GM19372 (cell line): ENCODE measurements around the gene SLC24A5.

Experiments
- ATAC-seq: cut with Tn5 transposase; IDR thresholded peaks from one replicate; pipeline ENCODE4 v1.9.1; 2021; ENCODE audit warnings: mild to moderate bottlenecking, low read depth, moderate library complexity; ENCODE audit not compliant: unreplicated experiment

SLC24A5 gene

GRCh38 chr15:48109856-48110531 is 10.8 kb upstream of the SLC24A5 start:
- ATAC-seq: no peak

- no peak for ATAC-seq
These were observed 8.5 kb upstream of the SLC24A5 start for GRCh38 chr15:48112242-48112641.

GRCh38 chr15:48119277-48119676 is 1.5 kb upstream of the SLC24A5 start:
- no peak for ATAC-seq

- no peak for ATAC-seq
These were observed 1.1 kb downstream of the SLC24A5 start for GRCh38 chr15:48121849-48122248.

GRCh38 chr15:48126667-48127355 is 6.0 kb downstream of the SLC24A5 start:
- ATAC-seq: no peak

GRCh38 chr15:48131324-48131723 is 10.5 kb downstream of the SLC24A5 start:
- ATAC-seq: no peak

GRCh38 chr15:48132874-48133273 is 12.1 kb downstream of the SLC24A5 start:
- no peak for ATAC-seq

GRCh38 chr15:48143856-48144255 is 23.1 kb downstream of the SLC24A5 start:
- no peak for ATAC-seq

GRCh38 chr15:48144889-48145288 is 24.1 kb downstream of the SLC24A5 start:
- ATAC-seq: no peak

GRCh38 chr15:48145923-48146322 is 25.1 kb downstream of the SLC24A5 start:
- no peak for ATAC-seq

- ATAC-seq: no peak
These were observed 26.6 kb downstream of the SLC24A5 start for GRCh38 chr15:48147358-48147757.

- no peak for ATAC-seq
These were observed 29.1 kb downstream of the SLC24A5 start for GRCh38 chr15:48149858-48150257.

- no peak for ATAC-seq
These were observed 32.7 kb downstream of the SLC24A5 start for GRCh38 chr15:48153526-48153925.

- ATAC-seq: no peak
These were observed 47.8 kb downstream of the SLC24A5 start for GRCh38 chr15:48168616-48169015.

GRCh38 chr15:48170981-48171380 is 50.2 kb downstream of the SLC24A5 start:
- no peak for ATAC-seq

GRCh38 chr15:48175126-48175525 is 54.3 kb downstream of the SLC24A5 start:
- ATAC-seq: no peak

GRCh38 chr15:48176112-48176511 is 55.3 kb downstream of the SLC24A5 start:
- no peak for ATAC-seq

- no peak for ATAC-seq
These were observed 56.2 kb downstream of the SLC24A5 start for GRCh38 chr15:48176957-48177356.

GRCh38 chr15:48177383-48177765 is 56.6 kb downstream of the SLC24A5 start:
- ATAC-seq: peak; percentile 50

GRCh38 chr15:48177766-48178647 is 57.2 kb downstream of the SLC24A5 start, which contains the start of gene MYEF2:
Gene MYEF2, minus strand, starts transcription at chr15:48178295. Its CDS starts 58 bp downstream, at chr15:48178237.
- ATAC-seq: peak; percentile 66

- no peak for ATAC-seq
These were observed 57.8 kb downstream of the SLC24A5 start for GRCh38 chr15:48178648-48178931.
